K562 (cell line): ENCODE data around the gene KCNJ5. TPM values are rescaled to one million over a fixed set of nuclear protein-coding genes. Genes with fewer than 3 reads are reported as not detected.

ENCODE experiments used
- ATAC-seq: fragments of 200-7000 bp; cut with Tn5 transposase; 3 replicates; pipeline ENCODE4 v1.9.1; 2020; ENCODE audit warnings: moderate library complexity
- BruUV-seq: library from RNA; stranded (reverse); fragments of 400-500 nt; replicated peaks from 2 replicates; lab custom pipeline; 2021; lab: Mats Ljungman, UMichigan
- CTCF ChIA-PET: fragments of 300-600 bp; formaldehyde crosslinking; extraction: SDS; loops from one replicate; lab custom pipeline; 2021; ENCODE audit warnings: low intra/inter-chr PET ratio; lab: Yijun Ruan, JAX
- POLR2A ChIA-PET: fragments of 300-600, 350-650 bp; sonication (Branson Sonifier 250); formaldehyde crosslinking; extraction: SDS; loops from one replicate; lab custom pipeline; 2021; ENCODE audit warnings: antibody characterized with exemption, inconsistent platforms; lab: Yijun Ruan, JAX
- DNase-seq, 4 experiments: peaks; one replicate each; pipeline versions ENCODE4 v3.0.0 to v3.0.0-alpha.2; 2011 to 2018; ENCODE audit warnings: low spot score in 3 of 4, mixed read lengths in 3 of 4; ENCODE audit errors: extremely low read depth in 1 of 4
- FAIRE-seq: peaks from 2 replicates; lab custom pipeline; 2011; peaks lifted over from hg19 to GRCh38; lab: Jason Lieb, UNC
- H2AFZ ChIP-seq: 2 replicates; pipeline ENCODE4 v1.6.0; 2011; ENCODE audit warnings: low read depth, low read length, control low read depth, inconsistent platforms
- H3K27ac ChIP-seq: fragments of 200-600 bp; 3 replicates; pipeline ENCODE4 v1.8.0; 2011; ENCODE audit warnings: low read depth, mild to moderate bottlenecking, control low read depth, inconsistent platforms, low read length, moderate library complexity, mixed read lengths; ENCODE audit errors: extremely low read depth
- H3K27me3 ChIP-seq, 2 experiments: fragments of 300-600 bp in 1 of 2; 2 replicates in 1 of 2; 3 replicates in 1 of 2; pipeline versions ENCODE4 v1.6.0 to v1.8.0; 2011; ENCODE audit warnings: inconsistent platforms in 2 of 2, low read length in 2 of 2, mild to moderate bottlenecking in 1 of 2, mixed read lengths in 1 of 2, moderate library complexity in 1 of 2; ENCODE audit not compliant: control insufficient read depth in 2 of 2, insufficient read depth in 2 of 2
- H3K36me3 ChIP-seq: fragments of 300-600 bp; 3 replicates; pipeline ENCODE4 v1.8.0; 2011; ENCODE audit warnings: mild to moderate bottlenecking, low read length, inconsistent platforms; ENCODE audit not compliant: control insufficient read depth, insufficient read depth
- H3K4me1 ChIP-seq, 2 experiments: fragments of 200-600 bp in 1 of 2; replicated peaks in 1 of 2; 2 replicates in 1 of 2; 3 replicates in 1 of 2; pipeline versions ENCODE4 v1.5.1 to v1.8.0; 2011; ENCODE audit warnings: inconsistent platforms in 2 of 2, low read length in 2 of 2, mild to moderate bottlenecking in 1 of 2, mixed read lengths in 1 of 2, moderate library complexity in 1 of 2; ENCODE audit not compliant: control insufficient read depth in 2 of 2, insufficient read depth in 2 of 2
- H3K4me2 ChIP-seq: 2 replicates; pipeline ENCODE4 v1.6.1; 2011; ENCODE audit warnings: low read length, control low read depth, inconsistent platforms, mixed read lengths; ENCODE audit not compliant: insufficient read depth
- H3K4me3 ChIP-seq: fragments of 200-600 bp; sonication (generic), shearing (Covaris generic); 2 replicates; pipeline ENCODE4 v1.5.1; 2016; ENCODE audit warnings: control low read depth, inconsistent platforms
- H3K79me2 ChIP-seq: fragments of 200-600 bp; 3 replicates; pipeline ENCODE4 v1.8.0; 2011; ENCODE audit warnings: low read length, inconsistent platforms; ENCODE audit not compliant: control insufficient read depth, insufficient read depth
- H3K9ac ChIP-seq, 2 experiments: 2 replicates each; pipeline versions ENCODE4 v1.6.0 to v1.6.1; 2011; ENCODE audit warnings: low read depth in 2 of 2, low read length in 2 of 2, control low read depth in 1 of 2, inconsistent platforms in 1 of 2, mild to moderate bottlenecking in 1 of 2, mixed read lengths in 1 of 2; ENCODE audit not compliant: insufficient read depth in 1 of 2
- H3K9me1 ChIP-seq: one replicate; pipeline ENCODE4 v1.6.0; 2011; ENCODE audit warnings: inconsistent platforms, mild to moderate bottlenecking, low read length, moderate library complexity; ENCODE audit not compliant: control insufficient read depth, insufficient read depth
- H3K9me3 ChIP-seq: replicated peaks from 2 replicates; pipeline ENCODE4 v1.5.1; 2011; ENCODE audit warnings: low read depth, low read length, inconsistent platforms; ENCODE audit not compliant: control insufficient read depth, insufficient read depth
- H4K20me1 ChIP-seq: replicated peaks from 2 replicates; pipeline ENCODE4 v1.6.1; 2011; ENCODE audit warnings: low read length, inconsistent platforms, mixed read lengths; ENCODE audit not compliant: control insufficient read depth, insufficient read depth
- CXXC5 ChIP-seq: fragments of 250-450 bp; sonication (Bioruptor Pico); IDR thresholded peaks from 2 replicates; pipeline ENCODE4 v1.8.0; 2022; ENCODE audit warnings: inconsistent platforms, mild to moderate bottlenecking, moderate library complexity
- EWSR1 ChIP-seq: fragments of 450-650 bp; IDR thresholded peaks from 2 replicates; pipeline ENCODE4 v1.6.1; 2018; ENCODE audit warnings: borderline replicate concordance, mild to moderate bottlenecking, low read depth, moderate library complexity; ENCODE audit not compliant: partially characterized antibody
- GTF2F1 ChIP-seq: IDR thresholded peaks from 2 replicates; pipeline ENCODE4 v1.6.1; 2011; ENCODE audit warnings: low read depth, low read length, improper control_type of control experiment
- HCFC1 ChIP-seq: IDR thresholded peaks from 2 replicates; pipeline ENCODE4 v1.6.1; 2012; ENCODE audit warnings: low read depth, low read length, improper control_type of control experiment
- KAT7 ChIP-seq: sonication (generic); formaldehyde crosslinking; IDR thresholded peaks from 2 replicates; pipeline ENCODE4 v1.8.0; 2022; ENCODE audit warnings: missing genetic modification reagents, mild to moderate bottlenecking, borderline replicate concordance
- KHSRP ChIP-seq: fragments of 450-650 bp; IDR thresholded peaks from 2 replicates; pipeline ENCODE4 v1.6.1; 2017
- NFRKB ChIP-seq: fragments of 450-650 bp; IDR thresholded peaks from 2 replicates; pipeline ENCODE4 v1.6.1; 2016; ENCODE audit warnings: low read depth
- ZC3H4 ChIP-seq: sonication (generic); formaldehyde crosslinking; IDR thresholded peaks from 2 replicates; pipeline ENCODE4 v1.9.0; 2021; ENCODE audit warnings: missing genetic modification reagents, borderline replicate concordance
- WGBS: fragments of 100-300 bp; shearing (Covaris generic); methylation state at CpG from one replicate; pipeline ENCODE4 v1.1.6; 2016; ENCODE audit warnings: low coverage, mixed read lengths; ENCODE audit not compliant: insufficient coverage; ENCODE audit errors: missing lambda C conversion rate; 5-methylcytosine and 5-hydroxymethylcytosine counted together
- in situ Hi-C: fragments of 300-500 bp; cut with MboI; formaldehyde crosslinking; loops from 4 replicates; pipeline ENCODE4 v1.15.0; 2018; ENCODE audit warnings: inconsistent platforms, mixed read lengths
- intact Hi-C: fragments of 100-400 bp; cut with micrococcal nuclease; formaldehyde crosslinking; loops from 2 replicates; pipeline ENCODE4 v1.14.2; 2022
- polyA plus RNA-seq, 8 experiments: library from polyadenylated mRNA; depleted of rRNA in 4 of 8; stranded (reverse) in 5 of 8; unstranded in 3 of 8; fragments of >200 nt; fragmentation: Nextera tagmentation in 2 of 8; fragmentation: Illumina TruSeq in 1 of 8; extraction: Ambion mirVana in 2 of 8; extraction: Trizol in 1 of 8; gene quantifications; 2 replicates each; pipeline versions ENCODE4 v1.2.1 to v1.2.3, GENCODE V29; 2011 to 2014; ENCODE audit warnings: inconsistent platforms in 1 of 8, missing spikeins in 1 of 8
- total RNA-seq, 7 experiments: library from RNA; depleted of rRNA in 6 of 7; stranded (reverse); fragments of >200 nt in 6 of 7; fragmentation: Illumina TruSeq in 2 of 7; extraction: Trizol in 2 of 7; gene quantifications; 2 replicates each; pipeline versions ENCODE4 v1.2.1 to v1.2.3, GENCODE V29; 2011 to 2021; ENCODE audit warnings: low replicate concordance in 1 of 7
- TF ChIP-seq, protein P1 (sequence below), 2 experiments: fragments of 450-650 bp in 1 of 2; sonication (generic) in 1 of 2; formaldehyde crosslinking in 1 of 2; IDR thresholded peaks; 2 replicates each; pipeline versions ENCODE4 v1.7.1 to v1.9.0; 2016 to 2022; ENCODE audit warnings: inconsistent platforms in 1 of 2, mild to moderate bottlenecking in 1 of 2, missing genetic modification reagents in 1 of 2
- TF ChIP-seq, protein P2 (sequence below): sonication (generic); formaldehyde crosslinking; IDR thresholded peaks from 2 replicates; pipeline ENCODE4 v1.8.0; 2022; ENCODE audit warnings: mild to moderate bottlenecking, missing genetic modification reagents
- TF ChIP-seq, protein P3 (sequence below): fragments of 450-650 bp; formaldehyde crosslinking; IDR thresholded peaks from 2 replicates; pipeline ENCODE4 v1.4.0; 2022; ENCODE audit warnings: missing genetic modification characterization

The KCNJ5 gene
- total and polyA plus RNA-seq, 9 of the 15 experiments (the other 6 are each of a cell fraction or from before 2014, with no cell fraction given): 0.04 TPM; not detected in 8

DNA sequence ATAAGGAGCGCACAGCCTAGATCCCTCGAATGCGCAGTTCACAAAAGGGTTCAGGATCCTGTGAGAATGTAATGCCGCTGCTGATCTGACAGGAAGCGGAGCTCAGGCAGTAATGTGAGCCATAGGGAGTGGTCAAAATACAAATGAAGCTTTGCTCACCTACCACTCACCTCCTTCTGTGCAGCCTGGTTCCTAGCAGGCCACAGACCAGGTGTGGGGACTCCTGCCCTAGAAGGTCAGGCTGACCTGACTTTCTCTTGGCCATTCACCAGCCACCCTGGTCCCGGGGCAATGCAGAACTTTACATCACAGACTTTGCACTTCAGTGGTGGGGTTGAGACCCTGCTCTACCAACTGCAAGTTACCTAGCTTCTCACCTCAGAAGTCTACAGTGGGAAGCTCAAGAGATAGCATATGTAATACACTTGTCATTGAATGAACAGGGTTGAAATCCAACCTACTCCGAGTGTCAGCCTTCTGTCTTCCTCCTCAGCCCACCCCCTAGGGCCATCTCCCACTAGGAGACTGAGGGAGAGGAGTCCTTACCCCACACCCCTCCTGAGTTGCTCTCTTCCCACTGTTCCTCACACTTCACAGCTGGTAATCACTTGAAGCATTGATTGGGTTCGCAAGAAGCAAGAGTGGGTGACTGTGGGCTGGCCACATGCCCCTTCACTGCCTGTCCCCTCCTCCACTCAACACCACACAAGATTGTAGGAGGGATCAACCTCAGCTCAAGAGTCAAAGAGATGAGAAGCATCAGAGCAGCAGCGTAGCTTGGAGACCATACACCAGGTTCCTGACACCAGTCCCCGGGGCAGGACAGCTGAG is 22.1 kb upstream of the KCNJ5 start:
- POLR2A ChIA-PET: no interaction called here
- no peaks in the 10 kb centered on the region for H3K79me2 ChIP-seq
- no peaks in the 10 kb centered on the region for H3K27me3 ChIP-seq
- no peaks in the 10 kb centered on the region for H3K9me3 ChIP-seq
- H3K9me1 ChIP-seq: no peaks in the 10 kb centered on the region
- FAIRE-seq (no peak), DNase-seq (no peak), ATAC-seq (no peak)
- in situ Hi-C loops: no loop called here
- no peak overlapping the region for H3K27ac ChIP-seq
- TF ChIP-seq NFRKB (no peak), GTF2F1 (no peak), KHSRP (no peak), CXXC5 (no peak), HCFC1 (no peak), ZC3H4 (CRISPR knock-in tag) (no peak), EWSR1 (no peak), KAT7 (CRISPR knock-in tag) (no peak)
- TF ChIP-seq, protein P1, sequence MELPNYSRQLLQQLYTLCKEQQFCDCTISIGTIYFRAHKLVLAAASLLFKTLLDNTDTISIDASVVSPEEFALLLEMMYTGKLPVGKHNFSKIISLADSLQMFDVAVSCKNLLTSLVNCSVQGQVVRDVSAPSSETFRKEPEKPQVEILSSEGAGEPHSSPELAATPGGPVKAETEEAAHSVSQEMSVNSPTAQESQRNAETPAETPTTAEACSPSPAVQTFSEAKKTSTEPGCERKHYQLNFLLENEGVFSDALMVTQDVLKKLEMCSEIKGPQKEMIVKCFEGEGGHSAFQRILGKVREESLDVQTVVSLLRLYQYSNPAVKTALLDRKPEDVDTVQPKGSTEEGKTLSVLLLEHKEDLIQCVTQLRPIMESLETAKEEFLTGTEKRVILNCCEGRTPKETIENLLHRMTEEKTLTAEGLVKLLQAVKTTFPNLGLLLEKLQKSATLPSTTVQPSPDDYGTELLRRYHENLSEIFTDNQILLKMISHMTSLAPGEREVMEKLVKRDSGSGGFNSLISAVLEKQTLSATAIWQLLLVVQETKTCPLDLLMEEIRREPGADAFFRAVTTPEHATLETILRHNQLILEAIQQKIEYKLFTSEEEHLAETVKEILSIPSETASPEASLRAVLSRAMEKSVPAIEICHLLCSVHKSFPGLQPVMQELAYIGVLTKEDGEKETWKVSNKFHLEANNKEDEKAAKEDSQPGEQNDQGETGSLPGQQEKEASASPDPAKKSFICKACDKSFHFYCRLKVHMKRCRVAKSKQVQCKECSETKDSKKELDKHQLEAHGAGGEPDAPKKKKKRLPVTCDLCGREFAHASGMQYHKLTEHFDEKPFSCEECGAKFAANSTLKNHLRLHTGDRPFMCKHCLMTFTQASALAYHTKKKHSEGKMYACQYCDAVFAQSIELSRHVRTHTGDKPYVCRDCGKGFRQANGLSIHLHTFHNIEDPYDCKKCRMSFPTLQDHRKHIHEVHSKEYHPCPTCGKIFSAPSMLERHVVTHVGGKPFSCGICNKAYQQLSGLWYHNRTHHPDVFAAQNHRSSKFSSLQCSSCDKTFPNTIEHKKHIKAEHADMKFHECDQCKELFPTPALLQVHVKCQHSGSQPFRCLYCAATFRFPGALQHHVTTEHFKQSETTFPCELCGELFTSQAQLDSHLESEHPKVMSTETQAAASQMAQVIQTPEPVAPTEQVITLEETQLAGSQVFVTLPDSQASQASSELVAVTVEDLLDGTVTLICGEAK (IDR thresholded peaks at IDR 0.05): no peak
- TF ChIP-seq, protein P1 (CRISPR knock-in tag; IDR thresholded peaks at IDR 0.05): no peak
- TF ChIP-seq, protein P2, sequence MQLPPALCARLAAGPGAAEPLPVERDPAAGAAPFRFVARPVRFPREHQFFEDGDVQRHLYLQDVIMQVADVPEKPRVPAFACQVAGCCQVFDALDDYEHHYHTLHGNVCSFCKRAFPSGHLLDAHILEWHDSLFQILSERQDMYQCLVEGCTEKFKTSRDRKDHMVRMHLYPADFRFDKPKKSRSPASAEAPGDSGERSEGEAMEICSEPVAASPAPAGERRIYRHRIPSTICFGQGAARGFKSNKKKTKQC (CRISPR knock-in tag): no peak
- TF ChIP-seq, protein P3, sequence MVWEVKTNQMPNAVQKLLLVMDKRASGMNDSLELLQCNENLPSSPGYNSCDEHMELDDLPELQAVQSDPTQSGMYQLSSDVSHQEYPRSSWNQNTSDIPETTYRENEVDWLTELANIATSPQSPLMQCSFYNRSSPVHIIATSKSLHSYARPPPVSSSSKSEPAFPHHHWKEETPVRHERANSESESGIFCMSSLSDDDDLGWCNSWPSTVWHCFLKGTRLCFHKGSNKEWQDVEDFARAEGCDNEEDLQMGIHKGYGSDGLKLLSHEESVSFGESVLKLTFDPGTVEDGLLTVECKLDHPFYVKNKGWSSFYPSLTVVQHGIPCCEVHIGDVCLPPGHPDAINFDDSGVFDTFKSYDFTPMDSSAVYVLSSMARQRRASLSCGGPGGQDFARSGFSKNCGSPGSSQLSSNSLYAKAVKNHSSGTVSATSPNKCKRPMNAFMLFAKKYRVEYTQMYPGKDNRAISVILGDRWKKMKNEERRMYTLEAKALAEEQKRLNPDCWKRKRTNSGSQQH (CRISPR knock-in tag): no peak
- intact Hi-C loops: no loop called here
- CTCF ChIA-PET: no interaction called here
- H3K4me3 ChIP-seq: no peak overlapping the region
- no peaks in the 10 kb centered on the region for H4K20me1 ChIP-seq
- no peak overlapping the region for H3K9ac ChIP-seq
- no peaks in the 10 kb centered on the region for H3K4me1 ChIP-seq
- WGBS: 30% methylated on average over 10 of the region's 10 CpGs
- H3K4me2 ChIP-seq: no peak overlapping the region
- no peak overlapping the region for H2AFZ ChIP-seq
- BruUV-seq: no TSS peak
- H3K36me3 ChIP-seq: no peaks in the 10 kb centered on the region
